BE2C (cell line): Measurements from ENCODE around the gene CES2.

ENCODE experiments used
- DNase-seq: peaks from one replicate; pipeline ENCODE4 v3.0.0-alpha.2; 2020
- H3K27me3 ChIP-seq: fragments of 250-450 bp; sonication (Bioruptor Pico); 2 replicates; pipeline ENCODE4 v1.5.1; 2020; ENCODE audit warnings: mild to moderate bottlenecking
- H3K36me3 ChIP-seq: fragments of 250-450 bp; sonication (Bioruptor Pico); 2 replicates; pipeline ENCODE4 v1.5.1; 2020; ENCODE audit warnings: mild to moderate bottlenecking
- H3K4me1 ChIP-seq: fragments of 250-450 bp; sonication (Bioruptor Pico); 2 replicates; pipeline ENCODE4 v1.5.1; 2020
- H3K4me3 ChIP-seq: 2 replicates; pipeline ENCODE4 v1.5.1; 2011; ENCODE audit warnings: low read depth, low read length
- H3K9me3 ChIP-seq: fragments of 250-450 bp; sonication (Bioruptor Pico); 2 replicates; pipeline ENCODE4 v1.5.1; 2020
- TF ChIP-seq, protein P1 (sequence below): IDR thresholded peaks from 2 replicates; pipeline ENCODE4 v1.5.1; 2012; ENCODE audit warnings: mild to moderate bottlenecking, low read depth, low read length

CES2 gene

DNA sequence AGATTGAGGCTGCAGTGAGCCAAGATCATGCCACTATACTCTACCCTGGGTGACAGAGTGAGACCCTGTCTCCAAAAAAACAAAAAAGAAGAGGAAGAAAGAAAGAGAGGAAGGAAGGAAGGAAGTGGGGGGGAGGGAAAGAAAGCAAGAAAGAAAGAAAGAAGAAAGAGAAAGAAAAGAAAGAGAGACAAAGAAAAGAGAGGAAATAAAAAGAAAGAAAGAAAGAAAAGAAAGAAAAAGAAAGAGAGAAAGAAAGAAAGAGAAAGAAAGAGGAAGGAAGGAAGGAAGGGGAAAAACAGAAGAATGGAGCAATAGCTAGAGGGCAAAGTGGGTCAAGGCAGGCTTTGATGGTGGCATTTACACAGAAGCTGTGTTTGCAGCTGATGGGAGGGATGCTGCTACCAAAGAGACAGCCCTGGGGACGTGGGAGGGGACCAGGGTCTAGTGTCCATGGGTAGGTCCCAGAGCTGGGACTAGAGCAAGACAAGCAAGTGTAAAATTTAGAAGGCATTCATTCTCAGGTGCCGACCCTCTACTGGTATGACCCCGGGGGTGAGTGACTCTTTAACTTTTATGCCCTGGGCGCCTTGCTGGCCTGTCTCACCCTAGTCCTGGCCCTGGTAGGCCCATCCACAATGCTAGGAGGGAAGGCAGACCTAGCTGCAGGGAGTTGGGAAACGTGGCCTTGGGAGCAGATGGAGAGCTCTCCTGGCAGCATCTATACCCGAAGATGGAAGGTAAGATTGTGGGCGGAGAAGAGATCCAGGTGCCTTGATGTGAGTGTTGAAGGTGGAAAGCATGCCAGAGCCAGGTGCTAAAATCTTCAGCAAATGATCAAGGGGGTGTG, 23.8 kb downstream of the CES2 start:
- Histone ChIP-seq H3K27me3 (no peaks in the 10 kb centered on the region), H3K4me1 (no peaks in the 10 kb centered on the region), H3K4me3 (no peak overlapping the region), H3K36me3 (no peaks in the 10 kb centered on the region), H3K9me3 (no peaks in the 10 kb centered on the region)
- no peak for DNase-seq
- TF ChIP-seq, protein P1, sequence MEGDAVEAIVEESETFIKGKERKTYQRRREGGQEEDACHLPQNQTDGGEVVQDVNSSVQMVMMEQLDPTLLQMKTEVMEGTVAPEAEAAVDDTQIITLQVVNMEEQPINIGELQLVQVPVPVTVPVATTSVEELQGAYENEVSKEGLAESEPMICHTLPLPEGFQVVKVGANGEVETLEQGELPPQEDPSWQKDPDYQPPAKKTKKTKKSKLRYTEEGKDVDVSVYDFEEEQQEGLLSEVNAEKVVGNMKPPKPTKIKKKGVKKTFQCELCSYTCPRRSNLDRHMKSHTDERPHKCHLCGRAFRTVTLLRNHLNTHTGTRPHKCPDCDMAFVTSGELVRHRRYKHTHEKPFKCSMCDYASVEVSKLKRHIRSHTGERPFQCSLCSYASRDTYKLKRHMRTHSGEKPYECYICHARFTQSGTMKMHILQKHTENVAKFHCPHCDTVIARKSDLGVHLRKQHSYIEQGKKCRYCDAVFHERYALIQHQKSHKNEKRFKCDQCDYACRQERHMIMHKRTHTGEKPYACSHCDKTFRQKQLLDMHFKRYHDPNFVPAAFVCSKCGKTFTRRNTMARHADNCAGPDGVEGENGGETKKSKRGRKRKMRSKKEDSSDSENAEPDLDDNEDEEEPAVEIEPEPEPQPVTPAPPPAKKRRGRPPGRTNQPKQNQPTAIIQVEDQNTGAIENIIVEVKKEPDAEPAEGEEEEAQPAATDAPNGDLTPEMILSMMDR, result no peak

DNA sequence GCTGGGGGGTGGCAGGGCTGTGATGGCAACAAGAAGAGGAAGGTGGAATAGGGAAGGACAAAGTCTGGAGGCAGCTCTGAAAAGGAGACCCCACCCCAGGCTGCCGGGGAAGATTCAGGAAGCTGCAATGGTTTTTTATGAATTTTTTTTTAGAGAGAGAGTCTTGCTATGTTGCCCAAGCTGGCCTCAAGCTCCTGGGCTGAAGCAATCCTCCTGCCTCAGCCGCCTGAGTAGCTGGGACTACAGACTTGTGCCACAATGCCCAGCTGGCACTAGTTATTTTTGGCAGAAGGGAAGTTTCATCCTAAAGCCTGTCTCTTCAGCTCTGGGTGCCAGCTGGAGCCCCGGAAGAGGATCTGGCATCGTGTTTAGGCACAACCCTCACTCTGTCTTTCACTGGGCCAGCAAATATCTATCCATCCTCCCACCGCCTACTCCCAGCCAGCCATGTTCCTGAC, 24.4 kb downstream of the CES2 start:
- no peaks in the 10 kb centered on the region for H3K36me3 ChIP-seq
- no peaks in the 10 kb centered on the region for H3K9me3 ChIP-seq
- no peak overlapping the region for H3K4me3 ChIP-seq
- DNase-seq, result no peak
- TF ChIP-seq, protein P1, result no peak
- H3K4me1 ChIP-seq, result no peaks in the 10 kb centered on the region
- no peaks in the 10 kb centered on the region for H3K27me3 ChIP-seq

DNA sequence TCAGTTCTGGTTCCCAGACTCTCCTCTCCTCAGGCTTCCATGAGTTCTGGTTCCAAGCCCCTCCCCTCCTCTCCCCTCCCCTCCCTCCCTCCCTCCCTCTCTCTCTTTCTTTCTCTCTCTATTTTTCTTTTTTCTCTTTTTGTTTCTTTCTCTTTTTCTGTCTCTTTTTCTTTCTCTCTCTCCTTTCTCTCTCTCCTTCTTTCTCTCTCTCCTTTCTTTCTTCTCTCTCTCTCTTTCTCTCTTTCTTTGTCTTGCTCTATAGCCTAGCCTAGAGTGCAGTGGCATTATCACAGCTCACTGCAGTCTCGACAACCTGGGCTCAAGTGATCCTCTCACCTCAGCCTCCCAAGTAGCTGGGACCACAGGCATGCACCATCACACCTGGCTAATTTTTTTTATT, 25.0 kb downstream of the CES2 start:
- no peak overlapping the region for H3K4me3 ChIP-seq
- no peaks in the 10 kb centered on the region for H3K9me3 ChIP-seq
- H3K27me3 ChIP-seq, result no peaks in the 10 kb centered on the region
- TF ChIP-seq, protein P1, result no peak
- no peaks in the 10 kb centered on the region for H3K36me3 ChIP-seq
- DNase-seq, result no peak
- no peaks in the 10 kb centered on the region for H3K4me1 ChIP-seq

DNA sequence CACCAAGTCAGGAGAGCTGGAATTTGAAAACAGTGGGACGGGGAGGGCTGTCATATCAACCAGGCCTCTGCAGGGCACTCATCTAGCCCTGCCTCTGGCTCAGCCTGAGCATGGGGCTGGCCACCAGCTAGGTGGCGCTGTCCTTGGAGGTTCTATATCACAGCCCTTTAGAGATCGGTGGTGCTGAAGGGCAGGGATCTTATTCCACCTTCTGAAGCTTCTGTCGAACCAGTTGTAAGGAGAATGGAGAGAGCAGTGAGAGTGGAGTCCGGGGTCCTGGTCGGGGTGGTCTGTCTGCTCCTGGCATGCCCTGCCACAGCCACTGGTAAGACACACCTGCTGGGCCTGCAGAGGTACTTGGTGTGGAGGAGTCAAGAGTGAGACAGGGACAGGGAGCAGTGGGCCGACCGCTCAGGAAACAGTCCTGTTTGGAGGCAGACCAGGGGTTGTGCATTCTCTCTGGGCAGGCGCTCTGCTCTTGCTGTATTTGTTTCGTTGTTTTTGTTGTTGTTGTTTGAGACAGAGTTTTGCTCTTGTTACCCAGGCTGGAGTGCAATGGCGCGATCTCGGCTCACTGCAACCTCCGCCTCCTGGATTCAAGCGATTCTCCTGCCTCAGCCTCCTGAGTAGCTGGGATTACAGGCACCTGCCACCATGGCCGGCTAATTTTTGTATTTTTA, 25.9 kb downstream of the CES2 start, which contains the start of gene CES3:
CES3 (plus strand) TSS at position 202 of the 680 bp plus-strand sequence; CDS start at position 244, 42 bp downstream.
- peak; percentile 85 for DNase-seq
- Histone ChIP-seq H3K4me3 (peak within 1 kb of the TSS; percentile 36), H3K9me3 (no peaks in the 10 kb centered on the region), H3K4me1 (no peaks in the 10 kb centered on the region), H3K27me3 (no peaks in the 10 kb centered on the region), H3K36me3 (no peaks in the 10 kb centered on the region)
- TF ChIP-seq, protein P1, result peak; percentile 95

DNA sequence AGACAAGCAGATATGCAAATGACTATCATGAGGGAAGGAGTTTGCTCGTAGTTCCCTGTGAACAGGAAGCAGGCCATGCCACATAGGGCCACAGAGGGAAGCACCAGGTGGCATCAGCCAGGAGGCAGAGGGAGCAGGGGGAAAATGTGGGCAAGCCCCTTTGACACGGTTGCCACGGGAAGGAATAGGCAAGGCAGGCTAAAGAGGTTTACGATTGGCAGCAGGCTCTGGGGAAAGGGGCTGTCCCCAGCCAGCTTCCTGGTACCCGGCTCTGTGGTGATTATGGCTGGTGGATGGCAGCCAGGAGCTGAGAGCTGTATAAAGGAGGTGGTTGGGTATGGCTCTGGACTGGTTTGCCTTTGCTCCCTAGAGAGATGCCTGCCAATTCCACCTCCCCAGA, 26.6 kb downstream of the CES2 start:
- H3K9me3 ChIP-seq, result no peaks in the 10 kb centered on the region
- no peak overlapping the region for H3K4me3 ChIP-seq
- TF ChIP-seq, protein P1, result no peak
- H3K4me1 ChIP-seq, result no peaks in the 10 kb centered on the region
- peak; percentile 47 for DNase-seq
- no peaks in the 10 kb centered on the region for H3K27me3 ChIP-seq
- no peaks in the 10 kb centered on the region for H3K36me3 ChIP-seq

DNA sequence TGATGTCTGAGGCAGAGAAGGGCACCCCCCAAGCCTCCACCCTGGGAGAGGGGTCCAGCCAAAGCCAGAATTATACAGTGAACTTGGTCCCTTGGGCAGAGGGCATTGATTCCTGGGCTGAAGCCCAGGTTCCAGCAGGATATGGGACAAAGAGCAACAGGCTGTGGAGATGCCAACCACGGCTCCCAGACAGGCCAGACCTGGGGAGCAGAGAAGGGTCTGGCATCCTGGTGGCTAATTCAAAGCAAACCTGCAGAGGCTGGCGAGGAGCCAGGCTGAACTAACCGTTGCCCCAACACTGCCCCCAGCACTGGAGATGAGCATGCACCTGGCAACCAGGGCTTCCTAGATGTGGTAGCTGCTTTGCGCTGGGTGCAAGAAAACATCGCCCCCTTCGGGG, 28.7 kb downstream of the CES2 start:
- TF ChIP-seq, protein P1, result no peak
- Histone ChIP-seq H3K4me1 (no peaks in the 10 kb centered on the region), H3K9me3 (no peaks in the 10 kb centered on the region), H3K4me3 (no peak overlapping the region), H3K36me3 (no peaks in the 10 kb centered on the region), H3K27me3 (no peaks in the 10 kb centered on the region)
- DNase-seq, result peak; percentile 36
